Tibial nerve (tissue), 4 donors: ENCODE results near the gene TMEM253. TPM values are rescaled to one million over a fixed set of nuclear protein-coding genes. Genes with fewer than 3 reads are reported as not detected.

Source experiments
- DNase-seq, 2 donors: peaks; one replicate each; pipeline ENCODE4 v3.0.0-alpha.2; 2019; ENCODE audit warnings: low spot score in 2 of 2
- H3K27ac ChIP-seq, 4 donors: fragments of 200-600 bp; sonication (generic) in 3 of 4; one replicate each; pipeline ENCODE4 v1.5.1; 2017 to 2019; ENCODE audit warnings: mild to moderate bottlenecking in 1 of 4
- H3K27me3 ChIP-seq, 2 donors: fragments of 200-600 bp; sonication (generic) in 1 of 2; one replicate each; pipeline versions ENCODE4 v1.5.1 to v1.6.0; 2017 to 2019
- H3K36me3 ChIP-seq, 3 donors: fragments of 200-600 bp; sonication (generic); one replicate each; pipeline ENCODE4 v1.5.1; 2018 to 2019
- H3K4me1 ChIP-seq, 4 donors: fragments of 200-600 bp; sonication (generic) in 3 of 4; one replicate each; pipeline ENCODE4 v1.5.1; 2017 to 2019
- H3K4me3 ChIP-seq, 4 donors: fragments of 200-600 bp; sonication (generic) in 3 of 4; one replicate each; pipeline ENCODE4 v1.5.1; 2017 to 2019; ENCODE audit warnings: mild to moderate bottlenecking in 1 of 4, moderate library complexity in 1 of 4
- H3K9me3 ChIP-seq, 4 donors: fragments of 200-600 bp; sonication (generic) in 3 of 4; one replicate each; pipeline ENCODE4 v1.5.1; 2017 to 2019
- EP300 ChIP-seq, 2 donors: sonication (generic); formaldehyde crosslinking; IDR thresholded peaks; one replicate each; pipeline ENCODE4 v1.6.1; 2017; ENCODE audit warnings: antibody characterized with exemption in 2 of 2, mild to moderate bottlenecking in 1 of 2
- POLR2A ChIP-seq, 2 donors: fragments of 450-650 bp; IDR thresholded peaks; one replicate each; pipeline ENCODE4 v1.6.1; 2017; ENCODE audit warnings: antibody characterized with exemption in 2 of 2, mild to moderate bottlenecking in 2 of 2, moderate library complexity in 2 of 2
- WGBS, 2 donors: methylation state at CpG; one replicate each; pipeline ENCODE4 v1.1.5; 2018; 5-methylcytosine and 5-hydroxymethylcytosine counted together
- total RNA-seq, 4 donors: library from RNA; depleted of rRNA; stranded (reverse); fragments of >200 nt; gene quantifications; one replicate each; pipeline ENCODE4 v1.1.0, GENCODE V29; 2016
- TF ChIP-seq, protein P1 (sequence below), 5 experiments: fragments of 200-600 bp in 3 of 5; fragments of 450-650 bp in 2 of 5; sonication (generic) in 3 of 5; IDR thresholded peaks; one replicate each; pipeline ENCODE4 v1.5.1; 2016 to 2019; ENCODE audit warnings: antibody characterized with exemption in 5 of 5, mild to moderate bottlenecking in 3 of 5, moderate library complexity in 2 of 5

TMEM253 gene
- total RNA-seq, 4 donors from 2014 or later, result 0.44 to 0.63 TPM; not detected in 2

DNA sequence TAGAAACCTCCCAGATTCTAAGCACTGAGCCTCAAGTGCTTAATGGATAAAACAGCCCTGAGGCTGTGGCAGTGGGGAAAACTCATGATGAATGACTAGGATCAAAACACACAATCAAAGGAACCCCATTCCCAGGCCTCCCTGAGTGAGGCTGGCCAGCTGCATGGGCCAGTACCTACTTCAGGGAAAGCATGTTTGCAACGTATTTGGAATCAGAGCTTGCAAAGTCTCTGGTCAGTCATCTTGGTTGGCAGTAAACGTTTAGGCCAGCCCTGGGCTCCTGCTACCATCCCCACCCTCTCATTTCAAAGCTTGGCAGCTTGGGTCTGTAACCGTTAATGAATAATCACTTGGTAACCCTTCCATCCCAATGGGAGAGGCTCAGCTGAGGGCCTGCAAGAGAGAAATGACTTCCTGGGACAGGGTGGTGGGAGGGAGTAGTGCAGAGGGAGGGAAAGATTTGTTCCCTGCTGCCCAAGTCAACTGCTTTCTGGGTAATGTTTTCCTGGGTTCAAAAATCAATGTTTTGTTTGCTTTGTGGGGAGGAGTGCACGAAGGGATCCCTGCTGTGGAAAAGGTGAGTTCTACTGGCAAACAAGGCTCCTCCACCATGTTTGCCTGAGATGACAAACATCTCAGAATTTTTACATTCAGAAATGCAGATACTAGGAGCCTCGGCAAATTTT, 45.3 kb upstream of the TMEM253 start:
- Histone ChIP-seq H3K4me3 (no peak overlapping the region), H3K36me3 (no peaks in the 10 kb centered on the region), H3K27ac (peak overlapping the region in 1 of 4 donors; percentile 9), H3K4me1 (peaks cover 0 to 48% (median 4%) of the 10 kb centered on the region in 4 donors), H3K27me3 (no peaks in the 10 kb centered on the region), H3K9me3 (no peaks in the 10 kb centered on the region)
- 51 to 58% methylated on average over 5 of the region's 5 CpGs for WGBS, 2 donors
- no peak for DNase-seq
- no peak for TF ChIP-seq EP300 (IDR thresholded peaks at IDR 0.05)
- TF ChIP-seq POLR2A (IDR thresholded peaks at IDR 0.05), result no peak
- TF ChIP-seq, protein P1, sequence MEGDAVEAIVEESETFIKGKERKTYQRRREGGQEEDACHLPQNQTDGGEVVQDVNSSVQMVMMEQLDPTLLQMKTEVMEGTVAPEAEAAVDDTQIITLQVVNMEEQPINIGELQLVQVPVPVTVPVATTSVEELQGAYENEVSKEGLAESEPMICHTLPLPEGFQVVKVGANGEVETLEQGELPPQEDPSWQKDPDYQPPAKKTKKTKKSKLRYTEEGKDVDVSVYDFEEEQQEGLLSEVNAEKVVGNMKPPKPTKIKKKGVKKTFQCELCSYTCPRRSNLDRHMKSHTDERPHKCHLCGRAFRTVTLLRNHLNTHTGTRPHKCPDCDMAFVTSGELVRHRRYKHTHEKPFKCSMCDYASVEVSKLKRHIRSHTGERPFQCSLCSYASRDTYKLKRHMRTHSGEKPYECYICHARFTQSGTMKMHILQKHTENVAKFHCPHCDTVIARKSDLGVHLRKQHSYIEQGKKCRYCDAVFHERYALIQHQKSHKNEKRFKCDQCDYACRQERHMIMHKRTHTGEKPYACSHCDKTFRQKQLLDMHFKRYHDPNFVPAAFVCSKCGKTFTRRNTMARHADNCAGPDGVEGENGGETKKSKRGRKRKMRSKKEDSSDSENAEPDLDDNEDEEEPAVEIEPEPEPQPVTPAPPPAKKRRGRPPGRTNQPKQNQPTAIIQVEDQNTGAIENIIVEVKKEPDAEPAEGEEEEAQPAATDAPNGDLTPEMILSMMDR (IDR thresholded peaks at IDR 0.05), result no peak

DNA sequence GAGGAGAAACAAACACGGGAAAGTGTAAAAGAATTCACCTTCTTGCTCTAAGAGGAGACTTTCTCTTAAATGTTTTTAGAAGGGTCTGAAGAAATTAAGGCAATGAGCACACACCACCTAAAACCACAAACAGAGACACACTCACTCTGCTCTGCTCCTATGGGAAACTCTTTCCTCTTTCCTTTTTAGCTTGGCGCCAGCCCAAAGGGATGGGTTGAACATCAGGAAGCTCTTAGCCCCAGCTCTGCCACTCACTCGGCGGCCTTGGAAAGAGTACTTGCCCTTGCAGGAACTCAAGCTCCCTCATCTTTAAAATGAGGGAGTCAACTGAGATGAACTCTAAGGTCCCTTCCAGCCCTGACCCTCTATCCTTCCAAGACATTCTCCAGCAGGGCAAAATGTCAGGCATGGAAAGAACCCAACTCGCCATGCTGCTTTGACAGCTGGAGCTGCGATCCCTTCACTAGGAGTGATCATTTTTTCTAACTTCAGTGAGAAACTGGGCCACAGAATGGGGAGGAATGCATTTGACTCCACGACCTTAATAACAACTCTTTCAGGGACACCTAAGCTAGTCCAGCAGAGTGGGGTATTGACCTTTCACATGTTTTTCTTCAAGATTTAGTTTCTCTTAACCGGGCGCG, 44.2 kb upstream of the TMEM253 start:
- Histone ChIP-seq H3K9me3 (no peaks in the 10 kb centered on the region), H3K36me3 (no peaks in the 10 kb centered on the region), H3K27ac (no peak overlapping the region), H3K4me1 (peaks cover 0 to 56% (median 4%) of the 10 kb centered on the region in 4 donors), H3K27me3 (no peaks in the 10 kb centered on the region), H3K4me3 (no peak overlapping the region)
- 64 to 70% methylated on average over 10 of the region's 10 CpGs for WGBS, 2 donors
- TF ChIP-seq POLR2A (IDR thresholded peaks at IDR 0.05), result no peak
- TF ChIP-seq, protein P1 (IDR thresholded peaks at IDR 0.05), result no peak
- no peak for TF ChIP-seq EP300 (IDR thresholded peaks at IDR 0.05)
- peak; percentile 54 to 66 for DNase-seq

DNA sequence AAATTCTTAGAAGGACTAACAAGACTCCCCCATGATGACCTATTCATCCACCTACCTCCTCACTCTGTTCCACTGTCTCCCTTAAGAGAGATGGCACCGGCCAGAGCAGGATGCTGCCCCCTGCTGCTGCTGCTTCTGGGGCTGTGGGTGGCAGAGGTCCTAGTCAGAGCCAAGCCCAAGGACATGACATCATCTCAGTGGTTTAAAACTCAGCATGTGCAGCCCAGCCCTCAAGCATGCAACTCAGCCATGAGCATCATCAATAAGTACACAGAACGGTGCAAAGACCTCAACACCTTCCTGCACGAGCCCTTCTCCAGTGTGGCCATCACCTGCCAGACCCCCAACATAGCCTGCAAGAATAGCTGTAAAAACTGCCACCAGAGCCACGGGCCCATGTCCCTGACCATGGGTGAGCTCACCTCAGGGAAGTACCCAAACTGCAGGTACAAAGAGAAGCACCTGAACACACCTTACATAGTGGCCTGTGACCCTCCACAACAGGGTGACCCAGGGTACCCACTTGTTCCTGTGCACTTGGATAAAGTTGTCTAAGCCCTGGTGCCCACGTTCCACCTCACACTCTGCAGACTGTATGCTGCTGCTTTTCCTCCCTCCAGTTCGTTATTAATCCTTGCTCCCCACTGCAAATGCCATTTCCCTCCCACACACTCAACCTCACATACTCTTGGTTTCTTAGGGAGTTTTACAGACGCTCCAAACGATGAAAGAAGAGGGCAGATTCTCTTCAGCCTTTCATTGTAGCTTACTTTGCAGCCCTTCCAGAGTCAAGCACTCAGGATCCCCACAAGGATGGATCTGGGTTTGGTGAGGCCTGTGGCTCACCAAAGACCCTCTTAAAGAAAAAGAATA, 42.8 kb upstream of the TMEM253 start, which contains the start of gene RNASE8:
TSS of gene RNASE8 (plus strand) at position 20 of the 873 bp plus-strand sequence. CDS start at position 91, 71 bp downstream.
- H3K4me1 ChIP-seq, result peaks cover 0 to 65% (median 4%) of the 10 kb centered on the region in 4 donors
- H3K9me3 ChIP-seq, result no peaks in the 10 kb centered on the region
- no peak within 1 kb of the TSS for H3K4me3 ChIP-seq
- TF ChIP-seq EP300 (IDR thresholded peaks at IDR 0.05) (no peak), POLR2A (IDR thresholded peaks at IDR 0.05) (no peak)
- TF ChIP-seq, protein P1 (IDR thresholded peaks at IDR 0.05), result peak in 1 of 5 experiments; percentile 34
- no peak for DNase-seq
- H3K36me3 ChIP-seq, result no peaks in the 10 kb centered on the region
- WGBS, 2 donors, result 42 to 45% methylated on average over 7 to 8 of the region's 8 CpGs
- H3K27me3 ChIP-seq, result no peaks in the 10 kb centered on the region
- peak within 1 kb of the TSS in 2 of 4 donors; percentile 31 to 50 for H3K27ac ChIP-seq

GRCh38 chr14:21058903-21059302, 42.0 kb upstream of the TMEM253 start:
- Histone ChIP-seq H3K4me3 (no peak overlapping the region), H3K9me3 (no peaks in the 10 kb centered on the region), H3K27me3 (no peaks in the 10 kb centered on the region), H3K4me1 (peaks cover 0 to 74% (median 6%) of the 10 kb centered on the region in 4 donors), H3K27ac (peak overlapping the region in 2 of 4 donors; percentile 31 to 50), H3K36me3 (no peaks in the 10 kb centered on the region)
- WGBS, 2 donors, result 70 to 81% methylated on average over 5 of the region's 5 CpGs
- TF ChIP-seq POLR2A (IDR thresholded peaks at IDR 0.05) (no peak), EP300 (IDR thresholded peaks at IDR 0.05) (no peak)
- TF ChIP-seq, protein P1 (IDR thresholded peaks at IDR 0.05), result no peak
- DNase-seq, result no peak
